GM12892 (cell line): ENCODE measurements around the gene NLRC5.

Experiments used
- POLR2AphosphoS5 ChIP-seq: IDR thresholded peaks from 2 replicates; pipeline ENCODE4 v1.6.1; 2011; ENCODE audit warnings: low read depth, low read length, control low read depth
- TAF1 ChIP-seq: IDR thresholded peaks from 2 replicates; pipeline ENCODE4 v1.6.1; 2011; ENCODE audit warnings: low read depth, mild to moderate bottlenecking, control low read depth, low read length, borderline replicate concordance

DNA sequence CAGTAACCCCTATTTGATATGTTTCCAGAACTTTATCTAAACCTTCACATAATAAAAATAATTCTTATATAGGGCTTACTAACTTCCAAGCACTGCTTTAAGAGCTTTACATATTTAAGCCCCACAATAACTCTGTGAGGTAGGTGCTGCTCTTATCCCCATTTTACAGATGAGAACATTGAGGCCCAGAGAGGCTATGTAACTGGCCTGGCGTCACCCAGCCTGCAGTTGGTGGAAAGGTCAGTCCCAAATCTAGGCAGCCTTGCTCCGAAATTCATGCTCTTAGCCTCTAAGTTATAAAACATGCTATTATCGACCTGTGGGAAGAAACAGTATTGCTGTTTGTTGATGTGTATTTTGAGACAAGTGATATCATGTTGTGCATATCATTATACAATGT lies 9.0 kb downstream of the NLRC5 start:
- TF ChIP-seq POLR2AphosphoS5, result no peak
- TF ChIP-seq TAF1, result no peak
